ENCODE measurements around the gene GCM1.

GRCh38 chr6:53119349-53119748 lies 29.3 kb downstream of the GCM1 start:
- TF ChIP-seq CTCF (IDR thresholded peaks at IDR 0.05) (no peak), POLR2A (IDR thresholded peaks at IDR 0.05) (no peak)

All from uterus (tissue), 2 donors.